ENCODE results near the gene SGMS1.

The SGMS1 gene

DNA sequence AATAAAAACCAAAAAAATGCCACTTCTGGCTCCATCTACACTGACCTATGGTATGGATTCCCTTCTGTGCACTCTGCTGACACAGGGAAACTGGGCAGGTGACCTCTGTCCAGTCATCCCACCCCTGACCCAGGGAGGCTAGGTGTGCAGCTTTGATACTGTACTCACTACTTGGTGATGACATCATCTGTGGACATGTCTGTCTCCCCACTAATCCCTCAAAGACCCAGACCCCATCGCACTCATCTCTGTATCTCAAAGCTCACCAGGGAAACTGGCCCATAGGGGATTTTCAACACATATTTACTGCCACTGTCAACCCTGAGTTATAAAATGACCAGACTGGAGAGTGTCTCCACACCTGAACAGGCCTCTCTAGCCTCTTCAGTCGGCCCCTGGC is 10.6 kb downstream of the SGMS1 start:
- TF ChIP-seq FOXP2 (optimal IDR thresholded peaks at IDR 0.05; ENCODE audit: borderline replicate concordance, extremely low read depth, extremely low read length, insufficient read depth) (no peak), TAF1 (IDR thresholded peaks at IDR 0.05; ENCODE audit: borderline replicate concordance, insufficient read depth, low read length) (no peak), POLR2AphosphoS5 (IDR thresholded peaks at IDR 0.05; ENCODE audit: low read depth, low read length) (no peak), SIN3A (IDR thresholded peaks at IDR 0.05; ENCODE audit: borderline replicate concordance, insufficient read depth, low read length) (no peak)
- TF ChIP-seq, protein P1, sequence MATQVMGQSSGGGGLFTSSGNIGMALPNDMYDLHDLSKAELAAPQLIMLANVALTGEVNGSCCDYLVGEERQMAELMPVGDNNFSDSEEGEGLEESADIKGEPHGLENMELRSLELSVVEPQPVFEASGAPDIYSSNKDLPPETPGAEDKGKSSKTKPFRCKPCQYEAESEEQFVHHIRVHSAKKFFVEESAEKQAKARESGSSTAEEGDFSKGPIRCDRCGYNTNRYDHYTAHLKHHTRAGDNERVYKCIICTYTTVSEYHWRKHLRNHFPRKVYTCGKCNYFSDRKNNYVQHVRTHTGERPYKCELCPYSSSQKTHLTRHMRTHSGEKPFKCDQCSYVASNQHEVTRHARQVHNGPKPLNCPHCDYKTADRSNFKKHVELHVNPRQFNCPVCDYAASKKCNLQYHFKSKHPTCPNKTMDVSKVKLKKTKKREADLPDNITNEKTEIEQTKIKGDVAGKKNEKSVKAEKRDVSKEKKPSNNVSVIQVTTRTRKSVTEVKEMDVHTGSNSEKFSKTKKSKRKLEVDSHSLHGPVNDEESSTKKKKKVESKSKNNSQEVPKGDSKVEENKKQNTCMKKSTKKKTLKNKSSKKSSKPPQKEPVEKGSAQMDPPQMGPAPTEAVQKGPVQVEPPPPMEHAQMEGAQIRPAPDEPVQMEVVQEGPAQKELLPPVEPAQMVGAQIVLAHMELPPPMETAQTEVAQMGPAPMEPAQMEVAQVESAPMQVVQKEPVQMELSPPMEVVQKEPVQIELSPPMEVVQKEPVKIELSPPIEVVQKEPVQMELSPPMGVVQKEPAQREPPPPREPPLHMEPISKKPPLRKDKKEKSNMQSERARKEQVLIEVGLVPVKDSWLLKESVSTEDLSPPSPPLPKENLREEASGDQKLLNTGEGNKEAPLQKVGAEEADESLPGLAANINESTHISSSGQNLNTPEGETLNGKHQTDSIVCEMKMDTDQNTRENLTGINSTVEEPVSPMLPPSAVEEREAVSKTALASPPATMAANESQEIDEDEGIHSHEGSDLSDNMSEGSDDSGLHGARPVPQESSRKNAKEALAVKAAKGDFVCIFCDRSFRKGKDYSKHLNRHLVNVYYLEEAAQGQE (IDR thresholded peaks at IDR 0.05; ENCODE audit: insufficient read depth in 1 of 2, low read depth in 2 of 2, low read length in 2 of 2) = no peak

DNA sequence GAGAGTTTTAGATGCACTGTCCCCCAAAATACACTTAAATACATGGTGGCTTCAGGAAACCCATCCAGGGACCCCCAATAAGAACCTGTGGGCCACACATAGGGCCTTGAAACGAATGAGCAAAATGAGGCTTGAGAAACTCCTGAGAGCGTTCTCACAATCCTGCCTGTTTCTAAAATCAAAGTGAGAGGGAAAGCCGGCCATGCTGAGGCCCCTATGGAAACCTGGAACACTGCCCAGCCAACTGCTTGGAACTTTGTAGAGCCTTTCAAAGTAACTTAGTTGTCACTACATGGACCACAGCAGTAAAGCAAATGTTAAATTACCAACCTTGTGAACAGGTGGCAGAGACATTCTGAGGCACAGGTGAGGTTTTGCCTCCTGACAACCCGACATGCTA is 13.4 kb downstream of the SGMS1 start:
- no peak for TF ChIP-seq SIN3A (IDR thresholded peaks at IDR 0.05; ENCODE audit: borderline replicate concordance, insufficient read depth, low read length)
- no peak for TF ChIP-seq TAF1 (IDR thresholded peaks at IDR 0.05; ENCODE audit: borderline replicate concordance, insufficient read depth, low read length)
- TF ChIP-seq, protein P1 (IDR thresholded peaks at IDR 0.05; ENCODE audit: insufficient read depth in 1 of 2, low read depth in 2 of 2, low read length in 2 of 2) = no peak
- TF ChIP-seq FOXP2 (optimal IDR thresholded peaks at IDR 0.05; ENCODE audit: borderline replicate concordance, extremely low read depth, extremely low read length, insufficient read depth) = no peak
- TF ChIP-seq POLR2AphosphoS5 (IDR thresholded peaks at IDR 0.05; ENCODE audit: low read depth, low read length) = no peak

DNA sequence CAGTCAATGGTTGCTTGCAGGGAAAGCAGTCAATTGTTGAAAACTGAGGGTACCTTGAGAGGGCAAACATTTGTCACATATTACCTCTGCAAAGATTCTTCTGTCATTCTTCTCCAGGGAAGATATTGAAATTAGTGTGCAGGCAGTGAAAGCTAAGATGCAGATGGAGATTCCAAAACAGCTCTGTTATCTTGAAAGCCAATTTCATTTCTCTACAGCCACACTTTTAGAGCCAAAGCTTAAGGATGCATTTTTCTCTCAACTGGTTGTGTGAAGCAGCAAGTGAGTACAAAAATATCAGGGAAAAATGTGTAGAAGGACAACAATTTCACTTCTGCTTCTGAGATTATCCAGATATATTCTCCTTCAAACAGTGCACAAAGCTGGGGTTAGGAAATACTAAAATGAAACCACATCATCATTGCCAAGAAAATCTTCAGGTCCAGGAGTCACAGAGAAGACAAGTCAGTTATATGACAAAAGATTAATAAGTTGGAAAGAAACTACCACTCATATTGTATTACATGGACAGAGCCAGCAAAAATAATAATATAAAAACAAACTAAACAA is 16.3 kb downstream of the SGMS1 start:
- TF ChIP-seq, protein P1 (IDR thresholded peaks at IDR 0.05; ENCODE audit: insufficient read depth in 1 of 2, low read depth in 2 of 2, low read length in 2 of 2) = no peak
- TF ChIP-seq FOXP2 (optimal IDR thresholded peaks at IDR 0.05; ENCODE audit: borderline replicate concordance, extremely low read depth, extremely low read length, insufficient read depth) = no peak

DNA sequence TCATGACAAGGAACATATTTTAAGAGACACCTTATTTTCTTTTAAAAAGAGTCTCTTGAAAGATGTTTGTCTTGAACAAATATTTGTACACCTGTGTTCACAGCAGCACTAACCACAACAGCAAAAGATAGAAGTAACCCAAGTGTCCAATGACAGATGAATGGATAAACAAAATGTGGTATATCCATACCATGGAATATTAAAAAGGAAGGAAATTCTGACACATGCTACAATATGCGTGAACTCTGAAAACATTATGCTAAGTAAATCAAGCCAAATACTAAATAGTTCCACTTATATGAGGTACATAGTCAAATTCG is 17.8 kb downstream of the SGMS1 start:
- TF ChIP-seq FOXP2 (optimal IDR thresholded peaks at IDR 0.05; ENCODE audit: borderline replicate concordance, extremely low read depth, extremely low read length, insufficient read depth) (no peak), POLR2AphosphoS5 (IDR thresholded peaks at IDR 0.05; ENCODE audit: low read depth, low read length) (no peak), TAF1 (IDR thresholded peaks at IDR 0.05; ENCODE audit: borderline replicate concordance, insufficient read depth, low read length) (no peak), SIN3A (IDR thresholded peaks at IDR 0.05; ENCODE audit: borderline replicate concordance, insufficient read depth, low read length) (no peak)
- TF ChIP-seq, protein P1 (IDR thresholded peaks at IDR 0.05; ENCODE audit: insufficient read depth in 1 of 2, low read depth in 2 of 2, low read length in 2 of 2) = no peak
